Measurements from ENCODE around the gene MCF2L2. TPM values are rescaled to one million over a fixed set of nuclear protein-coding genes. Genes with fewer than 3 reads are reported as not detected.

Gene MCF2L2
- total and polyA plus RNA-seq, 2 of the 13 experiments (the other 11 are each of a cell fraction or from before 2014, with no cell fraction given) = not detected

- ChIA-PET POLR2A (no interaction called here), CTCF (ENCODE audit: low intra/inter-chr PET ratio, low total read pairs) (no interaction called here)
- FAIRE-seq (no peak), ATAC-seq (no peak), DNase-seq (ENCODE audit: low spot score) (no peak)
- no peak overlapping the region for H3K27ac ChIP-seq (ENCODE audit: extremely low read length, insufficient read depth, low read length)
- in situ Hi-C loops (cut with HindIII; ENCODE audit: extremely low pct_ligation_motif_present, low pct_unique_long_range_greater_than_20kb) (no loop called here), intact Hi-C loops (cut with micrococcal nuclease; ENCODE audit: unreplicated experiment) (no loop called here)
- BruUV-seq (replicated peaks) = no TSS peak
- H3K4me3 ChIP-seq (replicated peaks in 1 of 3; ENCODE audit: insufficient read depth in 1 of 3, low read depth in 2 of 3, low read length in 3 of 3) = no peak overlapping the region
- 10% methylated on average over 10 of the region's 10 CpGs for WGBS (ENCODE audit: low lambda C conversion rate)
- peaks cover 0 to 25% of the 10 kb centered on the region in 2 experiments; a peak in 3 of 5 replicates for H3K27me3 ChIP-seq (ENCODE audit: control insufficient read depth in 1 of 2, insufficient read depth in 2 of 2, low read length in 2 of 2)
- H3K36me3 ChIP-seq (replicated peaks in 1 of 2; ENCODE audit: control insufficient read depth in 1 of 2, insufficient read depth in 2 of 2, low read length in 2 of 2) = no peaks in the 10 kb centered on the region
- no peaks in the 10 kb centered on the region for H4K20me1 ChIP-seq (ENCODE audit: insufficient read depth, low read length)
- H3K79me2 ChIP-seq (ENCODE audit: insufficient read depth, low read length) = no peaks in the 10 kb centered on the region
- no peaks in the 10 kb centered on the region for H3K4me1 ChIP-seq (ENCODE audit: insufficient read depth, low read length)
- H2AFZ ChIP-seq (ENCODE audit: low read length) = no peak overlapping the region
- H3K9me3 ChIP-seq (ENCODE audit: low read length) = no peaks in the 10 kb centered on the region
- H3K4me2 ChIP-seq (ENCODE audit: low read depth, low read length) = no peak overlapping the region
- H3K9ac ChIP-seq (ENCODE audit: insufficient read depth, low read depth, low read length) = no peak overlapping the region
- no peak for TF ChIP-seq CENPX (CRISPR knock-in tag; IDR thresholded peaks at IDR 0.05)
- no peak for TF ChIP-seq FOXM1 (CRISPR knock-in tag; IDR thresholded peaks at IDR 0.05)
- no peak for TF ChIP-seq AKAP8 (CRISPR knock-in tag; IDR thresholded peaks at IDR 0.05)
- TF ChIP-seq PBX3 (CRISPR knock-in tag; IDR thresholded peaks at IDR 0.05; ENCODE audit: borderline replicate concordance) = no peak
- no peak for TF ChIP-seq SALL2 (CRISPR knock-in tag; IDR thresholded peaks at IDR 0.05)
- TF ChIP-seq MBNL3 (CRISPR knock-in tag; conservative IDR thresholded peaks at IDR 0.05) = no peak
- no peak for TF ChIP-seq SIN3B (IDR thresholded peaks at IDR 0.05; ENCODE audit: low read length)
- TF ChIP-seq LRRFIP1 (CRISPR knock-in tag; conservative IDR thresholded peaks at IDR 0.05) = no peak
- TF ChIP-seq KAT2B (IDR thresholded peaks at IDR 0.05; ENCODE audit: borderline replicate concordance, low read depth, low read length) = no peak
- no peak for TF ChIP-seq ZFP37 (CRISPR knock-in tag; IDR thresholded peaks at IDR 0.05; ENCODE audit: borderline replicate concordance)
- TF ChIP-seq KLF11 (CRISPR knock-in tag; IDR thresholded peaks at IDR 0.05) = no peak
- TF ChIP-seq ZIK1 (CRISPR knock-in tag; IDR thresholded peaks at IDR 0.05; ENCODE audit: borderline replicate concordance, low read depth) = no peak
- TF ChIP-seq REL (CRISPR knock-in tag; conservative IDR thresholded peaks at IDR 0.05) = no peak
- no peak for TF ChIP-seq ZBTB1 (CRISPR knock-in tag; IDR thresholded peaks at IDR 0.05; ENCODE audit: borderline replicate concordance)
- no peak for TF ChIP-seq ZNF510 (CRISPR knock-in tag; IDR thresholded peaks at IDR 0.05; ENCODE audit: low read depth)
- no peak for TF ChIP-seq ZSCAN5A (CRISPR knock-in tag; IDR thresholded peaks at IDR 0.05; ENCODE audit: borderline replicate concordance)
- TF ChIP-seq DMAP1 (CRISPR knock-in tag; IDR thresholded peaks at IDR 0.05) = no peak
- no peak for TF ChIP-seq ETV5 (CRISPR knock-in tag; IDR thresholded peaks at IDR 0.05; ENCODE audit: borderline replicate concordance)
Measured at GRCh38 chr3:183193762-183194689, 234.4 kb downstream of the MCF2L2 start.

Data from HepG2 (cell line).